Measurements from ENCODE around the gene CASTOR1. TPM values are rescaled to one million over a fixed set of nuclear protein-coding genes. Genes with fewer than 3 reads are reported as not detected.
A peak's percentile ranks its signal among the peaks of the same experiment; 100 is the strongest.

The CASTOR1 gene
- total and polyA plus RNA-seq, 4 donors = 12.6 to 26.5 (median 15.3) TPM

- H3K9me3 ChIP-seq (ENCODE audit: control insufficient read depth in 4 of 4, insufficient read depth in 3 of 4, low read length in 3 of 4) = no peaks in the 10 kb centered on the region
- TF ChIP-seq CTCF (IDR thresholded peaks at IDR 0.05; ENCODE audit: control extremely low read depth, extremely low read depth) = no peak
- peaks cover 11 to 57% (median 18%) of the 10 kb centered on the region in 5 donors for H3K4me1 ChIP-seq (ENCODE audit: control insufficient read depth in 5 of 5, insufficient read depth in 5 of 5, low read length in 5 of 5)
- no peak for ATAC-seq (ENCODE audit: insufficient read depth, low FRiP score)
- peaks cover 0 to 4% (median 0%) of the 10 kb centered on the region in 4 donors for H3K36me3 ChIP-seq (ENCODE audit: control insufficient read depth in 4 of 4, insufficient read depth in 4 of 4, low read length in 4 of 4)
- no peaks in the 10 kb centered on the region for H3K27me3 ChIP-seq (ENCODE audit: control insufficient read depth in 3 of 3, insufficient read depth in 3 of 3, low read length in 2 of 3)
- WGBS, 2 donors = 80 to 92% methylated on average over 6 of the region's 6 CpGs
- no peak overlapping the region for H3K4me3 ChIP-seq
- H3K27ac ChIP-seq (ENCODE audit: low read depth in 1 of 2, low read length in 1 of 2) = peak overlapping the region in 1 of 2 donors; percentile 94
- DNase-seq = no peak
- H3K9ac ChIP-seq (ENCODE audit: insufficient read depth in 1 of 2, low read length in 2 of 2) = no peak overlapping the region
These were observed 22.7 kb upstream of the CASTOR1 start for GRCh38 chr22:30312053-30312452.

- Histone ChIP-seq H3K9ac (ENCODE audit: insufficient read depth in 1 of 2, low read length in 2 of 2) (no peak overlapping the region), H3K36me3 (ENCODE audit: control insufficient read depth in 4 of 4, insufficient read depth in 4 of 4, low read length in 4 of 4) (peaks cover 0 to 4% (median 0%) of the 10 kb centered on the region in 4 donors), H3K27ac (ENCODE audit: low read depth in 1 of 2, low read length in 1 of 2) (peak overlapping the region; percentile 65 to 94), H3K9me3 (ENCODE audit: control insufficient read depth in 4 of 4, insufficient read depth in 3 of 4, low read length in 3 of 4) (no peaks in the 10 kb centered on the region), H3K4me1 (ENCODE audit: control insufficient read depth in 5 of 5, insufficient read depth in 5 of 5, low read length in 5 of 5) (peaks cover 16 to 54% (median 25%) of the 10 kb centered on the region in 5 donors), H3K4me3 (no peak overlapping the region), H3K27me3 (ENCODE audit: control insufficient read depth in 3 of 3, insufficient read depth in 3 of 3, low read length in 2 of 3) (no peaks in the 10 kb centered on the region)
- WGBS, 2 donors = 37 to 39% methylated on average over 8 of the region's 8 CpGs
- DNase-seq (peak in 1 of 3 donors; percentile 34), ATAC-seq (ENCODE audit: insufficient read depth, low FRiP score) (peak; percentile 30)
- TF ChIP-seq CTCF (IDR thresholded peaks at IDR 0.05; ENCODE audit: control extremely low read depth, extremely low read depth) = no peak
These were observed 21.8 kb upstream of the CASTOR1 start for GRCh38 chr22:30310881-30311771.

- Histone ChIP-seq H3K27me3 (ENCODE audit: control insufficient read depth in 3 of 3, insufficient read depth in 3 of 3, low read length in 2 of 3) (no peaks in the 10 kb centered on the region), H3K9me3 (ENCODE audit: control insufficient read depth in 4 of 4, insufficient read depth in 3 of 4, low read length in 3 of 4) (no peaks in the 10 kb centered on the region), H3K27ac (ENCODE audit: low read depth in 1 of 2, low read length in 1 of 2) (peak overlapping the region; percentile 10 to 94), H3K4me1 (ENCODE audit: control insufficient read depth in 5 of 5, insufficient read depth in 5 of 5, low read length in 5 of 5) (peaks cover 26 to 51% (median 32%) of the 10 kb centered on the region in 5 donors), H3K36me3 (ENCODE audit: control insufficient read depth in 4 of 4, insufficient read depth in 4 of 4, low read length in 4 of 4) (peaks cover 0 to 4% (median 0%) of the 10 kb centered on the region in 4 donors), H3K9ac (ENCODE audit: insufficient read depth in 1 of 2, low read length in 2 of 2) (no peak overlapping the region), H3K4me3 (no peak overlapping the region)
- DNase-seq (peak in 2 of 3 donors; percentile 62 to 74), ATAC-seq (ENCODE audit: insufficient read depth, low FRiP score) (peak; percentile 69)
- WGBS, 2 donors = 39 to 40% methylated on average over 7 of the region's 7 CpGs
- TF ChIP-seq CTCF (IDR thresholded peaks at IDR 0.05; ENCODE audit: control extremely low read depth, extremely low read depth) = no peak
These were observed 20.8 kb upstream of the CASTOR1 start for GRCh38 chr22:30309951-30310741.
